Fibroblast of skin of scalp (primary cell): Measurements from ENCODE around the gene TXLNB.
"Not testable (repeated sequence)": the region's sequence is repeated elsewhere in the genome, so short reads cannot be mapped to it uniquely, and the experiment has no call there.

ENCODE experiments used
- DNase-seq: peaks from one replicate; pipeline ENCODE4 v3.0.0-alpha.2; 2013

The TXLNB gene

DNA sequence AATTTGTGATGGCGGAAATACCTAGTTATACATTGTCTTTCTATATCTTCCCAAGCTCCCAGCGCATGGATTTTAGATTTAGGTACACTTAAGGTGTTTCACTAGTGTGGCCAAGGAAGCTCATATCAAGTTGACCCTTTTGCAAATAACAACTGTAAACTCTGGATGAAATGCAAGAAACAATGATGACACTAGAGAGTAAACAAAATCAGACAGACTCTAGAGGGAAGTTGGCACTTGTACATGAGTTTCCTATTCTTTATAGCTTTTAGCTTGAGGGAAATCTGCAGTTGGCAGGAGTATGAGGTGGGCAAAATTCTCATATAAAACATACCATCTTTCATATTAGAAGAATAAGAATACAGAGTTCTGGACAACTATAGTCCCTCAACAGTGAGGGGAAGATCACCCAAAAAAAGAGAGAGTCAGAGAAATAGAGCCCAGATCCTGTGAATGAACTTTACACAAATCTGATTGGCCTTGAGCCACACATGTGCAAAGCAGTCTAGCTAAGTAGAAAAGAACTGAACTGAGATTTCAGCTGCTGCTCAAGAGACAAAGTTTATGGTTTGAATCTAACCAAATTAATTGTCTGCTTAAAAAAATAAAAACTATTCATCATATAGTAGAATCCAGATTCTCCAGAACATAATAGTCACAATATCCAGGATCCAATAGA lies 26.1 kb downstream of the TXLNB start:
- no peak for DNase-seq

DNA sequence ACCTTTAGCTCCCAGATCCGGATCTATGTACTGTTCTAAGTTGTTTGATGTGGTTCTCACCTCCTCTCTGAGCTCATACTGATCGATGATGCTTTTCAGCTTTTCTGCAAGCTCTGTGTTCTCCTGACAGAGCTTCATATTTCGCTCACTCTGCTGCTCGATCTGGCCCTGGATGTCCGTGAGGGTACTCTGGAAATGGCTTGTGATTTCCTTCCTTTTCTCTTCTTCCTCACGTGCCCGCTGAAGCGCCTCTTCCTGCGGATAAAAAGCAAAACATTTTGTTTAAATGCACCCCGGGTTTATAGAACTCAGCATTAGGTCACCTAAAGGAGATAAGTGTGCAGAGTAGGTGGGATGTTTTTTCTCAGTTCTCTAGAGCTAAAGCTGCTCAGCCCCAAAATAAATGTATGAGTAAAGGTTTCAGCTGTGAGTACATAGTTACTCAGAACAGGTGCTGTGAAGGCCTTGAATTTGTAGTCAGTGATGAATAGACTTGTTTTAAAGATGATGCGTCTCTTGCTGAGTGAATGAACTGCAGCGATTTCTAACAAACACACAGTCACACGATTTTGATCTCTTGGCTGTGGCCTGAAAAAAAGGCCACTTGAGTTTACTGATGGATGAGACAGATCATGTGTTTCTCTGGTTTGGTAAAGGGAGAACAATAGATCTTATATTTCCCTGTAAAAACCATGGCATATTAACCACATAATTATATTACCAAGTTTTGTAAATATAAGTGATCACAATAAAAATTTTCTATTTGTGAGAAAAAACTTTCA lies 29.1 kb downstream of the TXLNB start:
- no peak for DNase-seq

GRCh38 chr6:139257821-139258398 lies 33.9 kb downstream of the TXLNB start:
- no peak for DNase-seq

DNA sequence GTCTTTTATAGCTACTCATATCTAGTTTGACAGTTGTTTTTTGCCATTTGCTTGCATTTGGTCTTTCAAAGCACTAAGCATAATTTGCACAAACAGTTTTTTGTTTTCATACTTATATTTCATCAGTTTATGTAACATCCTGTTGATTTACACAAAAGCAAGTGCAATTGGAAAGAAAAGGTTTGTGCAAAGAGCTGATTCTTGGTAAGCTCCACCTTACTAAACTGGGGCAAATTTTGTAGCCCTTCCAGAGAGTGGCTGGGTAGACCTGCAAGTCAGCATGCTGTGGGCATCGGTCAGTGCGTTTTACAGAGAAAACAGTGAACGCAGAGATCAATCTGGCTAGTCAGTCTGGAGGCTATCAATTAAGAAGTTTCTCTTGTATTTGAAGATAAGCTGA lies 34.5 kb downstream of the TXLNB start:
- DNase-seq, result no peak

DNA sequence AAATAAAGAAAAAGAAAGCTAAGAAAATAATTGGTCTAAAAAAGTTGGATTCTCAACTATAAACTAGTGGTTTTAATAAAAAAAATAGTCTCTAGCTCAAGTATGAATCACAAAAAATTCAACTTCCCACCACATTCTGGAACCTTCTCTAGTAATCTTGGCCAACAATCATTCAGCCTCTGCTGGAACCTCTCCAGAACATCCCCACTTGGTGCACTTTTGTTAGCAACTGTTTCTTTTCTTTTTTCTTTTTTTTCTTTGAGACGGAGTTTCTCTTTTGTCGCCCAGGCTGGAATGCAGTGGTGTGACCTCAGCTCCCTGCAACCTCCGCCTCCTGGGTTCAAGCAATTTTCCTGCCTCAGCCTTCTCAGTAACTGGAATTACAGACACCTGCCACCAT lies 35.7 kb downstream of the TXLNB start:
- DNase-seq, result peak; percentile 83

- DNase-seq, result no peak
These were observed 37.6 kb downstream of the TXLNB start for GRCh38 chr6:139254196-139254595.

GRCh38 chr6:139253656-139254055 lies 38.1 kb downstream of the TXLNB start:
- no peak for DNase-seq

DNA sequence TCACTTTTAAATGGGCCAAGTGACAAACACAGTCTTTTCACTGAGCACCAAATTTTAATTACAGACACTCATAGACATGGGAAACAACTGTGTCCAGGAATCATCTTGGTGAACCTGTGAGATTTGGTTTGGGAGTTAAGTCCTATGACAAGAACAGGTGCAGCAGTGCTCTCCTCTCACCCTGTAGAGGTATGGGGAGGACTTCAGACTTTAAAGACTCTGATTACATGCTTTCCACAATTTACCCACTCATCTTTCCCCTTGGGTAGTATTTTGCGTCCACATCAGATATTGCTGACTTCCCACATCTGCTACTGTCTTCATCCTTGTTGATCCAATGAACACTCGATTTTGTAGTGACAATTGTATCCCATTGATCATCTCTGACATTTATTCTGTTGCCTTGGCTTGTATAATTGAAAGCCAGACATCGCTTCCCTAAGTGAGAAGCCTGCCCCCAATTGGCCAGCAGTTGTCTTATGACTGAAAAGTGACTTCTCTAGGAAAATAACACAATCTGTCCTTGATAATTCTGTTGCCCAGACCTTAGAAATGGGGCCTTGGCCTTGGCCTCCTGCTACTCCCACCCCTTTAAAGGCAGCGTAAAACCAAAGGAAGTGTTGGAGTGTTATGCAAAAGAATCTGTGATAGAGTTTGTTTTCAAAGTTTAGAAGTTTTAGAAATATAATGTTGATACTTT lies 40.0 kb downstream of the TXLNB start:
- no peak for DNase-seq

GRCh38 chr6:139251045-139251690 lies 40.6 kb downstream of the TXLNB start:
- DNase-seq, result no peak

DNA sequence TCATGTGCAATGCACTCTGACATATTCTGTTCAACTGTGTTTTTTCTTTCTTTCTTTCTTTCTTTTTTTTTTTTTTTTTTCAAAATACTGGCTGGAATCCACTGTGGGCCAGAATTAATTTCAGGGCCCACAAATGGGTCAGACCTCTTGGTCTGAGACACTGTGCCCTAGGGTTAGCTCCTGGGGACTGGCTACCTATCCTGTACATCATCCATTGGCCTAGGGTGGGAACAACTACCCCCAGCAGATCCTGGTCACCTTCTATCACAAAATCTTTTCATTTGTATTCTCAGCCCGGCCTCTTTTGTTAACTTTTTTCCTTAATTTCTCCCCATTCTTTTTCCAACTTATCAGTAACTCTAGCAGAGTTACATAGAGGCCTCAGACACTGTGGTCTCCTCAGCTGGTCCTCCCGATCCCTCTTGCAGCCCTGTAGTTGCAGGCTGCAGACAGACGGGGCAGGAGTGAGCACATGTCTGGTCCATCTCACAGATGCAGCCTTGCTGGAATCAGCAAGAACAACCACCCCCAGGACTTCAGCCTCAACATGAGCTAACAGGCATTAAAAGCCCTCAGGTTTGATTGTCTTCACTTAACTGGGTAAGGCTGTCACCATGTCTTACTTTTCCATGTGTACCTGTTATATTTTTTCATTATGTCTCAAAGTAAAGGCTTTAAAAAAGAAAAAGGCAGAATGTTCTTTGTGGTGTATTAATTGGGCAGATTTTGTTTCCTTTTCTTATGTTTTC lies 41.3 kb downstream of the TXLNB start:
- peak; percentile 46 for DNase-seq

- no peak for DNase-seq
These were observed 42.4 kb downstream of the TXLNB start for GRCh38 chr6:139249395-139249794.

DNA sequence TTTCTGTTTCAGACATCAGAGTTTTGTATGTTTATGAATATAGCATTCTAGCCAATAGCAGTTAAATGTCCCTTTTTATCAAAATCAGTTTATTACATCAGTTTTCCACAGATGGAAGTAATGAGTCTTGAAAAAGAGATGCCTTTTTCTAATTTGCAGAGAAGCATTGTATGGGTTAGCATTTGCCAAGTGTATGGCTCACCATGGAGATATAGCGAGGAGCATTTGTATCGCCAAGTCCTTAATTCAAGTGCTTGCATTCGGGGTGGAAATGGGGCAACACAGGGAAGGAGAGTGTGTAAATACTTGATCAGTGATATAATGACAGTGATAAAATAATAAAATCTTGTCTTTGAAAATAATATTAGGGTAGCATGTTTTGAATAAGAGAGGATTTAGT lies 42.9 kb downstream of the TXLNB start:
- DNase-seq, result no peak

- no peak for DNase-seq
These were observed 44.2 kb downstream of the TXLNB start for GRCh38 chr6:139247618-139248017.

DNA sequence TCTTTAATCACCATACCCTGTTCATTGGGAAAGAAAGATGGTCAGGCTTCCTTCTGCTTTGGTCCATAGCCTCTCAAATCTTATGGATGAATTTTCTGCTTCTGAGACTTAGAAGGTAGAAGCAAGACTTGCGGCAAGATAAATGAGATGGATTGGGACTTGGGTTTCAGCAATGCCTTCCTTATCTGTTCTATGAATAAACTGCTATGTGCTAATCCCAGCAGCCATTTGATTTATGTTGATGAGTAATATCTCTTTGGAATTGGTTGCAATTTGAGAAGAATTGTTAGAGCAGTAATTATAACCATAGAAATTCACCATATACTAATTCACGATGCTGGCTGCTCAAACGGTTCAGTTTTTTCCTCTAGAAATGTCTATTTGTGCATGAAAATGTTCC lies 48.3 kb downstream of the TXLNB start:
- no peak for DNase-seq

GRCh38 chr6:139242457-139243240 lies 49.1 kb downstream of the TXLNB start:
- DNase-seq, result no peak

- peak; percentile 90 for DNase-seq
These were observed 51.4 kb downstream of the TXLNB start for GRCh38 chr6:139240161-139241010.

DNA sequence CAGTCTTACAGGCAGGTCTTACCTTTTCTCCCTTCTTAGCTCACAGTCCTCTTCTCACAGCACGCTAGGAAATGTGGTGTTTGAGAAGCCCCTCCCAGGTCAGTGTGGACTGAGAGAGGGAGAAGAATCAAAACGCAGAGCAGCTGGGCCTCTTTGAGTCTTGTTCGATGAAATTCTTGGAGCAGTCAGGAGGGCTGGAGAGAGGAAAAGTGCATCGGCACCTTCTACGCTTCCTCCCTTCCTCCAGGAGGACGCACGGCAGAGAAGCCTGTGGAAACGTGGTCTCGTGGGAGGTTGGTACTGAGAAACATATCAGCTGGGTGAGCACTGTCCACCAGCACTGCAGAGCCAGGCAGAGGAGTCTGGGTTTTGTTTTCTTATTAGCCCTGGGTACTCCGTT lies 52.7 kb downstream of the TXLNB start:
- DNase-seq, result no peak

DNA sequence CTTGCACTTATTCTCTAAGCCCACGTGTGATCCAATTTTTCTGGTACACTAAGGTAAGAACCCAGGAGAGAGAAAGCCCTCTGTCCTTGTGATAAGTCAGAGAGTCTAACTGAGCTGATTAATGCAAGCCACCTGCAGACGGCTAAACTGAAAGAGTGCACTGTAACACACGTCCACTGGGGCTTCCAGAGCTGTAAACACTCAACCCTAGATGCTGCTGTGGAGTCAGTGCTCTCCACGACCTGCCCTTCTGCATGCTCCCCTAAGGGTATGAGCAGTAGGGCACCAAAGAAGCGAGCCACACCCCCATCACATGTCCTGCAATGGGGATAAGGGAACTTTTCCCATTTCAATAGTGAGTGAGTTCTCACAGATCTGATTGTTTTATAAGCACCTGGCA lies 55.7 kb downstream of the TXLNB start:
- no peak for DNase-seq

DNA sequence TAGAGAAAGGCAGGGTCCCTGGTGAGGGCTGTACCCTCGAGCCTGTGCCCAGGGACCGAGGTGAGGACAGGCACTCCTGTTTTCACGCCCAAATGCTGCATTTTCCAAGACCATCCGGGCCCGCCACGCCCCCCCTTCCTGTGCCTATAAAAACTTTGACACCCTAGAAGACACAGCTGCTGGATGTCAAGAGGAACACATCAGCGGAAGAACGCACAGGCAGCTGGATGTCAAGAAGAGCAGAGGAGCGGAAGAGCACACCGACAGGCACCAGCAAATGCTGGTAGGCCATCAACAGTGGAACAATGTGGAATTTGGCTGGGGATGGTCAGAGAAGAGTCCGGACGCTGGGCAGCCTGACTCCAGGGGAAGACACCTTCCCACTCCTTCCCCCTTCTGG lies 56.1 kb downstream of the TXLNB start:
- DNase-seq, result no peak

GRCh38 chr6:139234193-139234592 lies 57.6 kb downstream of the TXLNB start:
- not testable (repeated sequence) for DNase-seq
